SK-N-MC (cell line): ENCODE data around the gene PYDC1.

Experiments
- EZH2 ChIP-seq: fragments of 200-600 bp; sonication (generic); IDR thresholded peaks from one replicate; pipeline ENCODE4 v1.6.1; 2017; ENCODE audit warnings: antibody characterized with exemption
- POLR2AphosphoS5 ChIP-seq: IDR thresholded peaks from 2 replicates; pipeline ENCODE4 v1.6.1; 2012; ENCODE audit warnings: mild to moderate bottlenecking, low read depth, low read length, borderline replicate concordance

GRCh38 chr16:31213877-31214707, 2.8 kb downstream of the PYDC1 start, which contains the start of gene TRIM72:
- TF ChIP-seq EZH2: no peak
- no peak for TF ChIP-seq POLR2AphosphoS5
